Trophoblast cell (in vitro differentiated cells and primary cell): Measurements from ENCODE around the gene CHGA.

ENCODE experiments used
- DNase-seq, 2 donors: peaks; one replicate each; pipeline ENCODE4 v3.0.0-alpha.2; 2016
- H2AFZ ChIP-seq: 2 replicates; pipeline ENCODE4 v1.6.1; 2013; ENCODE audit warnings: low read length, moderate library complexity, mild to moderate bottlenecking; ENCODE audit not compliant: insufficient read depth, poor library complexity
- H2AK5ac ChIP-seq: 2 replicates; pipeline ENCODE4 v1.6.1; 2013; ENCODE audit warnings: mild to moderate bottlenecking, low read length
- H2BK120ac ChIP-seq: 2 replicates; pipeline ENCODE4 v1.6.1; 2013; ENCODE audit warnings: low read length, mild to moderate bottlenecking, moderate library complexity; ENCODE audit not compliant: insufficient read depth, poor library complexity
- H2BK12ac ChIP-seq: 2 replicates; pipeline ENCODE4 v1.6.1; 2013; ENCODE audit warnings: mild to moderate bottlenecking, low read length, moderate library complexity
- H2BK5ac ChIP-seq: 2 replicates; pipeline ENCODE4 v1.6.1; 2013; ENCODE audit warnings: low read length, low read depth, moderate library complexity, mild to moderate bottlenecking; ENCODE audit not compliant: poor library complexity
- H3K14ac ChIP-seq: 2 replicates; pipeline ENCODE4 v1.6.1; 2013; ENCODE audit warnings: mild to moderate bottlenecking, low read length
- H3K18ac ChIP-seq: 2 replicates; pipeline ENCODE4 v1.6.1; 2013; ENCODE audit warnings: mild to moderate bottlenecking, low read length
- H3K23ac ChIP-seq: 2 replicates; pipeline ENCODE4 v1.6.1; 2013; ENCODE audit warnings: low read length
- H3K27ac ChIP-seq: 2 replicates; pipeline ENCODE4 v1.5.1; 2013; ENCODE audit warnings: low read depth, mild to moderate bottlenecking, inconsistent platforms, low read length, moderate library complexity
- H3K27me3 ChIP-seq: 2 replicates; pipeline ENCODE4 v1.6.1; 2013; ENCODE audit warnings: inconsistent platforms, mild to moderate bottlenecking, low read length, moderate library complexity; ENCODE audit not compliant: insufficient read depth
- H3K36me3 ChIP-seq, 2 experiments: 1 replicate in 1 of 2; 2 replicates in 1 of 2; pipeline ENCODE4 v1.6.1; 2013; ENCODE audit warnings: low read length in 2 of 2, mild to moderate bottlenecking in 2 of 2, moderate library complexity in 1 of 2; ENCODE audit not compliant: insufficient read depth in 2 of 2, control insufficient read depth in 1 of 2
- H3K4ac ChIP-seq: 2 replicates; pipeline ENCODE4 v1.6.1; 2013; ENCODE audit warnings: low read depth, mild to moderate bottlenecking, low read length, moderate library complexity
- H3K4me1 ChIP-seq, 2 experiments: 1 replicate in 1 of 2; 2 replicates in 1 of 2; pipeline ENCODE4 v1.6.1; 2013; ENCODE audit warnings: low read length in 2 of 2, mild to moderate bottlenecking in 2 of 2, moderate library complexity in 1 of 2; ENCODE audit not compliant: insufficient read depth in 2 of 2, control insufficient read depth in 1 of 2
- H3K4me2 ChIP-seq: 2 replicates; pipeline ENCODE4 v1.6.1; 2013; ENCODE audit warnings: inconsistent platforms, mild to moderate bottlenecking, low read length, moderate library complexity
- H3K4me3 ChIP-seq: 2 replicates; pipeline ENCODE4 v1.5.1; 2013; ENCODE audit warnings: mild to moderate bottlenecking, low read depth, low read length, inconsistent platforms
- H3K79me1 ChIP-seq: one replicate; pipeline ENCODE4 v1.6.1; 2013; ENCODE audit warnings: low read length
- H3K79me2 ChIP-seq: 2 replicates; pipeline ENCODE4 v1.6.1; 2013; ENCODE audit warnings: low read length, mild to moderate bottlenecking; ENCODE audit not compliant: control insufficient read depth, insufficient read depth, poor library complexity
- H3K9ac ChIP-seq: 2 replicates; pipeline ENCODE4 v1.6.1; 2013; ENCODE audit warnings: mild to moderate bottlenecking, low read length
- H3K9me3 ChIP-seq: 2 replicates; pipeline ENCODE4 v1.6.1; 2013; ENCODE audit warnings: low read depth, mild to moderate bottlenecking, control low read depth, inconsistent platforms, low read length; ENCODE audit not compliant: insufficient read depth
- H4K12ac ChIP-seq: 2 replicates; pipeline ENCODE4 v1.6.1; 2013; ENCODE audit warnings: low read depth, mild to moderate bottlenecking, low read length, moderate library complexity
- H4K8ac ChIP-seq: 2 replicates; pipeline ENCODE4 v1.6.1; 2013; ENCODE audit warnings: low read depth, mild to moderate bottlenecking, low read length, moderate library complexity
- H4K91ac ChIP-seq: one replicate; pipeline ENCODE4 v1.6.1; 2013; ENCODE audit warnings: low read depth, mild to moderate bottlenecking, low read length, moderate library complexity
- WGBS: extraction: QIAGEN DNeasy Blood & Tissue Kit; methylation state at CpG from one replicate; pipeline ENCODE4 v1.1.7; 2013; ENCODE audit warnings: missing lambda C conversion rate; ENCODE audit not compliant: insufficient read length, insufficient coverage; ENCODE audit errors: extremely low coverage; 5-methylcytosine and 5-hydroxymethylcytosine counted together

Gene CHGA

DNA sequence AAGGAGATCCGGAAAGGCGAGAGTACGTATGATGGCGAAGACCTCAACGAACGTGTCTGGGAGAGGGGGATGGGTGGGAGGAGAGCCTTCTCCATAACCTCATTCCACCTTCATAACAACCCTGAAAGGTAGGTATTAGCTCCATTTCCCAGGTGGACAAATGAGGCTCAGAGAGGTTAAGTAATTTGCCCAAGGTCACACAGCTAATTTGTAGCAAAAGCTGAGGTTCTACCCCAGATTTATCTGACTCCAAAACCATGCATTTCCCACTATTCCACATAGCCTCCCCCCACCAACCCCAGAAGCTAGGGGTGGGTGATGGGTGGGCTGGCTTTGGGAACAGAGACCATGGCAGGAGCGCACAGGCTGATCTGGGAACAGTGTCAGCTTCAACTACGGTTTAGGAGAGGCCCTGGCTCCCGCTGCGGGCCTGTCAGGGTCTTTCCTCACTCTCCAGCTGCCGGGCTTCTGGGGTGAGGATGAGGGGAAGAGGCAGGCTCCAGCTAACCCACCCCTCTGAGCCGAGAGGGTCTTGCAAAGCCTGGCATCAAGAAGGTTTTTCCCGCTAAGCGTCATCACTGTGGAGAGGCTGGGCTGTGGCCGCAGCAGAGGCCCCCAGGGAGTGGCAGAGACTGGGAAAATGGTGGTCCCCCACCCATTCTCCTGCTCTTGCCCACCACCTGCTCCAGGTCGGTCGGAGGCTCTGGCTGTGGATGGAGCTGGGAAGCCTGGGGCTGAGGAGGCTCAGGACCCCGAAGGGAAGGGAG lies 8.9 kb downstream of the CHGA start:
- no peak overlapping the region for H2AK5ac ChIP-seq
- H2BK12ac ChIP-seq = no peak overlapping the region
- no peak overlapping the region for H2BK120ac ChIP-seq
- no peak overlapping the region for H4K8ac ChIP-seq
- no peak overlapping the region for H3K23ac ChIP-seq
- no peak overlapping the region for H4K12ac ChIP-seq
- no peak overlapping the region for H2AFZ ChIP-seq
- H3K27ac ChIP-seq = no peak overlapping the region
- H4K91ac ChIP-seq = no peak overlapping the region
- WGBS = no CpG with 5 or more reads among the region's 18 CpGs
- no peak overlapping the region for H3K4me3 ChIP-seq
- H3K79me2 ChIP-seq = no peaks in the 10 kb centered on the region
- no peak overlapping the region for H3K14ac ChIP-seq
- no peak overlapping the region for H3K4me2 ChIP-seq
- H3K9me3 ChIP-seq = no peaks in the 10 kb centered on the region
- H3K4ac ChIP-seq = no peak overlapping the region
- H3K4me1 ChIP-seq = no peaks in the 10 kb centered on the region
- no peak overlapping the region for H2BK5ac ChIP-seq
- no peak overlapping the region for H3K18ac ChIP-seq
- DNase-seq = no peak
- H3K79me1 ChIP-seq = no peaks in the 10 kb centered on the region
- no peaks in the 10 kb centered on the region for H3K36me3 ChIP-seq
- no peak overlapping the region for H3K9ac ChIP-seq
- H3K27me3 ChIP-seq = no peaks in the 10 kb centered on the region

DNA sequence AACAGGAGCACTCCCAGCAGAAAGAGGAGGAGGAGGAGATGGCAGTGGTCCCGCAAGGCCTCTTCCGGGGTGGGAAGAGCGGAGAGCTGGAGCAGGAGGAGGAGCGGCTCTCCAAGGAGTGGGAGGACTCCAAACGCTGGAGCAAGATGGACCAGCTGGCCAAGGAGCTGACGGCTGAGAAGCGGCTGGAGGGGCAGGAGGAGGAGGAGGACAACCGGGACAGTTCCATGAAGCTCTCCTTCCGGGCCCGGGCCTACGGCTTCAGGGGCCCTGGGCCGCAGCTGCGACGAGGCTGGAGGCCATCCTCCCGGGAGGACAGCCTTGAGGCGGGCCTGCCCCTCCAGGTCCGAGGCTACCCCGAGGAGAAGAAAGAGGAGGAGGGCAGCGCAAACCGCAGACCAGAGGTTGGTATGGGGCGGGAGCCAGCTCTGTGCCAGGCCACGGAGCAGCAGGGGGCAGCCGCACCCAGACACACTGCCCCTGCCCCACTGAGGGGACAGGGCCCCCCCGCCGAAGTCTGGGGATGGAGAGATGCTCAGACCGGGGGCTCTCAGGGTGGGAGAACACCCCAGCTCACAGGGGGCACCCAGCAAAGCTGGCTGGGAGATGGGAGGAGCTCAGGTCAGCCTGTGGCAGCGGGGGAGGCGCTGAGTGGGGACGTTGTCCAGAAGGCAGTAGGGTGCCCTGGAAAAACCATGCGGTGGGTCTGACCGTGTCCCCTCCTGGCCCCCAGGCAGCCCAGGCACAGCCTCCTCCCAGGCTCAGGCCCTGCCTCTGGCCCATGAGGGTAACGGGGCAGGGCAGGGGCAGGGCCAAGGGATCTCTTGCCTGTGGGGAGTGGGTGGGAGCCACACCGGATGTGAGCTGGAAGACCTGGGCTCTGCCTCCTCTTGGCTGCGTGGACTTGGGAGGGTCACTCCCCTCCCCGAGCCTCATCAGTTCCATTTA lies 9.8 kb downstream of the CHGA start:
- Histone ChIP-seq H3K4ac (no peak overlapping the region), H4K12ac (no peak overlapping the region), H2BK12ac (no peak overlapping the region), H3K79me2 (no peaks in the 10 kb centered on the region), H4K8ac (no peak overlapping the region), H2BK5ac (no peak overlapping the region), H2AK5ac (no peak overlapping the region), H2BK120ac (no peak overlapping the region), H3K27ac (no peak overlapping the region), H4K91ac (no peak overlapping the region), H3K4me2 (no peak overlapping the region), H3K36me3 (no peaks in the 10 kb centered on the region), H3K27me3 (no peaks in the 10 kb centered on the region), H3K18ac (no peak overlapping the region), H3K9ac (no peak overlapping the region), H3K9me3 (no peaks in the 10 kb centered on the region), H3K4me1 (no peaks in the 10 kb centered on the region), H3K23ac (no peak overlapping the region), H3K4me3 (no peak overlapping the region), H3K14ac (no peak overlapping the region), H3K79me1 (no peaks in the 10 kb centered on the region), H2AFZ (no peak overlapping the region)
- DNase-seq = no peak
- no CpG with 5 or more reads among the region's 35 CpGs for WGBS

DNA sequence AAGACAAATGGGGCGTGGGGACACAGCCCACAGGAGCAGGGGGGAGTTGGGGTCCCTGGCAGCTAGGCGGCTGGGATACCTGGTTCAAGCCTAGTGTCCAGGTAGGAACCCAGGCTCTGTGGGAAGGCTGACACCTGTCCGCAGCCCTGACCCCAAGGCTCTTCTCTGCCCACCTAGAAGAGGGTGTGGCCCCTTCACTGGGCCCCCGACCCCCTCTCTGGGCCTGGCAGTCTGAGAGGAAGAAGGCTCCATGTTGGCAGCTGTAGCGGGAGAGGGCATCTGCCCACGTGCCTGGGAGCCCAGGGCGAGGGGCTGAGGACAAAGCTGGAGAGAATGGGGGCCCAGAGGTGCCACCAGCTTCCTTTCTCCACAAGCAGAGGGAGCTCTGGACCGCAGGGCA lies 10.5 kb downstream of the CHGA start:
- Histone ChIP-seq H3K23ac (no peak overlapping the region), H3K4me3 (no peak overlapping the region), H4K8ac (no peak overlapping the region), H2AFZ (no peak overlapping the region), H3K27me3 (no peaks in the 10 kb centered on the region), H3K79me1 (no peaks in the 10 kb centered on the region), H3K4ac (no peak overlapping the region), H3K36me3 (no peaks in the 10 kb centered on the region), H3K18ac (no peak overlapping the region), H3K79me2 (no peaks in the 10 kb centered on the region), H3K27ac (no peak overlapping the region), H4K91ac (no peak overlapping the region), H2BK120ac (no peak overlapping the region), H3K9me3 (no peaks in the 10 kb centered on the region), H3K9ac (no peak overlapping the region), H2BK12ac (no peak overlapping the region), H3K4me2 (no peak overlapping the region), H2AK5ac (no peak overlapping the region), H2BK5ac (no peak overlapping the region), H3K4me1 (no peaks in the 10 kb centered on the region), H3K14ac (no peak overlapping the region), H4K12ac (no peak overlapping the region)
- DNase-seq = no peak
- no CpG with 5 or more reads among the region's 8 CpGs for WGBS

DNA sequence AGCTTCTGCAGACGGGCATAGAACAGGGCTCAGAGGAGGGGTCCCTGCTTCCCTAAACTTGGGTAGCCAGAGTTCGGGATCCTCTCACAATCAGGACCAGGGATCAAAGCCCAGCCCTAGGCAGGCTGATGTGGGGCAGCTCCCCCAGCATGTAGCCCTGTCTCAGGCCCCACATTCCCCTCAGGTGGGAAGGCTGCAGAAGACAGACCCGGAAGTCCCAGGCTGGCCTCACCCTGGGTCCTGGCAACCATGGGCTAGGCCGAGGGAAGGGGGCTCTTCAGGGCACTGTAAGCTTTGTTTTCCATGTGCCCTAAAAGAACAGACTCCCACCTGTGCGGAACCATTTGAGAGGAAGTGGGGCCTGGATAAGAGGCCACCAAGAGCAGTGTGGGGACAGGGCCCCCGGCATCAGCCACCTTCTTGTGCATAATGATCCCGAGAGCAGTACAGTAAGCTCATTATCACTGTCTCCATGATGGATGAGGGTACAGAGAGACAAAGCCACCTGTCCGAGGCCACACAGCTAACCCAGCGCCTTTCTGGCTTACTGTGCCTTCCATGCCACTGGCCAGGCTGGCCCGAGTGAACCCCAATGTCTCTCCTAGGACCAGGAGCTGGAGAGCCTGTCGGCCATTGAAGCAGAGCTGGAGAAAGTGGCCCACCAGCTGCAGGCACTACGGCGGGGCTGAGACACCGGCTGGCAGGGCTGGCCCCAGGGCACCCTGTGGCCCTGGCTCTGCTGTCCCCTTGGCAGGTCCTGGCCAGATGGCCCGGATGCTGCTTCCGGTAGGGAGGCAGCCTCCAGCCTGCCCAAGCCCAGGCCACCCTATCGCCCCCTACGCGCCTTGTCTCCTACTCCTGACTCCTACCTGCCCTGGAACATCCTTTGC lies 11.5 kb downstream of the CHGA start:
- no peak overlapping the region for H2BK12ac ChIP-seq
- no peak overlapping the region for H3K4me2 ChIP-seq
- H3K79me1 ChIP-seq = no peaks in the 10 kb centered on the region
- WGBS = no CpG with 5 or more reads among the region's 19 CpGs
- no peak overlapping the region for H2AFZ ChIP-seq
- H3K14ac ChIP-seq = no peak overlapping the region
- no peak overlapping the region for H2AK5ac ChIP-seq
- no peak overlapping the region for H4K12ac ChIP-seq
- no peaks in the 10 kb centered on the region for H3K79me2 ChIP-seq
- no peak overlapping the region for H3K18ac ChIP-seq
- no peak overlapping the region for H3K4ac ChIP-seq
- no peak overlapping the region for H3K27ac ChIP-seq
- H3K9me3 ChIP-seq = no peaks in the 10 kb centered on the region
- no peak overlapping the region for H3K4me3 ChIP-seq
- H3K27me3 ChIP-seq = no peaks in the 10 kb centered on the region
- DNase-seq = no peak
- H3K4me1 ChIP-seq = no peaks in the 10 kb centered on the region
- H2BK120ac ChIP-seq = no peak overlapping the region
- H2BK5ac ChIP-seq = no peak overlapping the region
- H3K9ac ChIP-seq = no peak overlapping the region
- no peak overlapping the region for H4K91ac ChIP-seq
- H3K23ac ChIP-seq = no peak overlapping the region
- no peaks in the 10 kb centered on the region for H3K36me3 ChIP-seq
- no peak overlapping the region for H4K8ac ChIP-seq
